Psoas muscle (tissue), 8 donors: ENCODE data around the gene KCTD14. TPM values are rescaled to one million over a fixed set of nuclear protein-coding genes. Genes with fewer than 3 reads are reported as not detected.
"Not testable (repeated sequence)": the region's sequence is repeated elsewhere in the genome, so short reads cannot be mapped to it uniquely, and the experiment has no call there.

Source experiments
- ATAC-seq, 4 donors: fragments of 200-7000 bp; cut with Tn5 transposase; one replicate each; pipeline ENCODE4 v1.9.1; 2020; ENCODE audit warnings: moderate library complexity in 3 of 4, mild to moderate bottlenecking in 2 of 4
- DNase-seq, 2 donors: peaks; one replicate each; pipeline ENCODE4 v3.0.0-alpha.2; 2020
- H3K27ac ChIP-seq: fragments of 200-600 bp; one replicate; pipeline ENCODE4 v1.8.0; 2022
- H3K27me3 ChIP-seq, 3 donors: fragments of 200-600 bp in 1 of 3; one replicate each; pipeline versions ENCODE4 v1.6.1 to v1.8.0; 2013 to 2022; ENCODE audit warnings: low read length in 2 of 3, mild to moderate bottlenecking in 2 of 3, moderate library complexity in 1 of 3; ENCODE audit not compliant: insufficient read depth in 3 of 3
- H3K36me3 ChIP-seq, 2 donors: fragments of 200-600 bp in 1 of 2; one replicate each; pipeline versions ENCODE4 v1.6.1 to v1.8.0; 2013 to 2022; ENCODE audit warnings: low read depth in 1 of 2, mild to moderate bottlenecking in 1 of 2, moderate library complexity in 1 of 2; ENCODE audit not compliant: insufficient read depth in 1 of 2
- H3K4me1 ChIP-seq: fragments of 200-600 bp; one replicate; pipeline ENCODE4 v1.8.0; 2022
- H3K4me3 ChIP-seq: fragments of 200-600 bp; one replicate; pipeline ENCODE4 v1.8.0; 2022; ENCODE audit warnings: mild to moderate bottlenecking
- H3K9me3 ChIP-seq: fragments of 200-600 bp; one replicate; pipeline ENCODE4 v1.8.0; 2022
- CTCF ChIP-seq: fragments of 200-600 bp; IDR thresholded peaks from one replicate; pipeline ENCODE4 v1.8.0; 2022; ENCODE audit warnings: antibody characterized with exemption
- WGBS, 3 donors: extraction: QIAGEN DNeasy Blood & Tissue Kit; methylation state at CpG; one replicate each; pipeline versions ENCODE4 v1.1.6 to v1.1.7; 2013; 5-methylcytosine and 5-hydroxymethylcytosine counted together
- intact Hi-C, 2 donors: fragments of 100-400 bp; cut with DNase I; formaldehyde crosslinking; loops; one replicate each; pipeline versions ENCODE4 v1.11.0 to v1.14.2; 2022
- polyA plus RNA-seq, 3 donors: library from polyadenylated mRNA; stranded (reverse); fragments of 200-250 nt; gene quantifications; one replicate each; pipeline ENCODE4 v1.2.3, GENCODE V29; 2013
- total RNA-seq, 4 donors: library from RNA; stranded (reverse); fragmentation: NEBNext Ultra II Directional in 2 of 4; extraction: Animal tissue kit (Norgen Biotek cat#: 25700) in 2 of 4; gene quantifications; one replicate each; pipeline versions ENCODE4 v1.2.1 to v1.2.4, GENCODE V29; 2021 to 2023
- donor health status: healthy with polysubstance abuse.
- donor health status: DM: no; HTN: no; CAD: no; lungs with moderate emphysema.
- donor health status: Bipolar disorder and iron deficiency.
- donor health status: healthy.
- donor health status: DM: yes; HTN: yes; CAD: no.
- donor health status: DM: no; HTN: no; CAD: no.
- donor health status: DM: no; HTN: no; CAD: no.
- donor health status: DM: yes; HTN: yes; CAD: no.

Gene KCTD14
- total and polyA plus RNA-seq, 7 donors = 0.12 to 0.32 (median 0.18) TPM; not detected in 2

GRCh38 chr11:78045851-78046485 lies 22.9 kb upstream of the KCTD14 start:
- Histone ChIP-seq H3K4me1 (no peaks in the 10 kb centered on the region), H3K4me3 (peak overlapping the region; percentile 72), H3K36me3 (no peaks in the 10 kb centered on the region), H3K9me3 (no peaks in the 10 kb centered on the region), H3K27ac (peak overlapping the region; percentile 81), H3K27me3 (no peaks in the 10 kb centered on the region)
- TF ChIP-seq CTCF = peak; percentile 97
- WGBS, 3 donors = 1 to 3% (median 1%) methylated on average over 28 of the region's 28 CpGs
- DNase-seq (peak; percentile 86 to 91), ATAC-seq (peak; percentile 93 to 98 (median 96))
- intact Hi-C loops = loop anchor here (2.0 to 10.0 kb wide), 3 partner anchors 47 to 271 kb away; no protein-coding TSS in a partner anchor

- no peak for ATAC-seq
- Histone ChIP-seq H3K4me1 (no peaks in the 10 kb centered on the region), H3K27ac (no peak overlapping the region), H3K27me3 (no peaks in the 10 kb centered on the region), H3K36me3 (no peaks in the 10 kb centered on the region), H3K9me3 (no peaks in the 10 kb centered on the region), H3K4me3 (no peak overlapping the region)
- intact Hi-C loops = loop anchor here (5.0 to 10.0 kb wide), 2 partner anchors 47 to 270 kb away; no protein-coding TSS in a partner anchor
- TF ChIP-seq CTCF = no peak
- WGBS, 3 donors = 70 to 84% (median 76%) methylated on average over 5 of the region's 5 CpGs
- no peak for DNase-seq
Observed at GRCh38 chr11:78044706-78045105, 21.6 kb upstream of the KCTD14 start.

GRCh38 chr11:78041843-78042440 lies 18.9 kb upstream of the KCTD14 start:
- no peak overlapping the region for H3K4me3 ChIP-seq
- H3K36me3 ChIP-seq = no peaks in the 10 kb centered on the region
- no peaks in the 10 kb centered on the region for H3K4me1 ChIP-seq
- DNase-seq = no peak
- no peak for ATAC-seq
- intact Hi-C loops = loop anchor here in 1 of 2 donors (10.0 kb wide), 1 partner anchor 267 kb away; no protein-coding TSS in a partner anchor
- H3K9me3 ChIP-seq = no peaks in the 10 kb centered on the region
- H3K27ac ChIP-seq = no peak overlapping the region
- no peaks in the 10 kb centered on the region for H3K27me3 ChIP-seq
- 68 to 77% (median 76%) methylated on average over 14 of the region's 14 CpGs for WGBS, 3 donors
- TF ChIP-seq CTCF = no peak

GRCh38 chr11:78041380-78041719 lies 18.3 kb upstream of the KCTD14 start:
- not testable (repeated sequence) for ATAC-seq, H3K4me3 ChIP-seq, DNase-seq, H3K9me3 ChIP-seq, H3K4me1 ChIP-seq, H3K36me3 ChIP-seq, H3K27me3 ChIP-seq, H3K27ac ChIP-seq
- WGBS, 3 donors = 66 to 84% (median 76%) methylated on average over 7 to 8 of the region's 8 CpGs
- intact Hi-C loops = loop anchor here in 1 of 2 donors (10.0 kb wide), 1 partner anchor 267 kb away; no protein-coding TSS in a partner anchor

- DNase-seq (no peak), ATAC-seq (no peak)
- H3K9me3 ChIP-seq = no peaks in the 10 kb centered on the region
- no peak for TF ChIP-seq CTCF
- no peaks in the 10 kb centered on the region for H3K4me1 ChIP-seq
- 89 to 93% (median 93%) methylated on average over 15 of the region's 15 CpGs for whole genome bisulfite sequencing, 3 donors
- H3K4me3 ChIP-seq = peak overlapping the region; percentile 45
- H3K36me3 ChIP-seq = no peaks in the 10 kb centered on the region
- intact Hi-C loops = loop anchor here in 1 of 2 donors (10.0 kb wide), 1 partner anchor 266 kb away; no protein-coding TSS in a partner anchor
- H3K27ac ChIP-seq = no peak overlapping the region
- no peaks in the 10 kb centered on the region for H3K27me3 ChIP-seq
Observed at GRCh38 chr11:78040691-78041379, 17.8 kb upstream of the KCTD14 start.
